K562 (cell line): Measurements from ENCODE around the gene COX6A2. TPM values are rescaled to one million over a fixed set of nuclear protein-coding genes. Genes with fewer than 3 reads are reported as not detected.

Experiments
- ADNP ChIP-seq: fragments of 200-800 bp; sonication (Bioruptor generic); IDR thresholded peaks from 2 replicates; pipeline ENCODE4 v1.6.1; 2016; ENCODE audit warnings: missing genetic modification characterization, missing compliant biosample characterization
- BACH1 ChIP-seq: fragments of 200-800 bp; sonication (Bioruptor generic); IDR thresholded peaks from 2 replicates; pipeline ENCODE4 v1.6.1; 2016; ENCODE audit warnings: missing genetic modification characterization, missing compliant biosample characterization
- CBFA2T2 ChIP-seq: fragments of 450-650 bp; conservative IDR thresholded peaks from 2 replicates; pipeline ENCODE4 v1.6.1; 2017; ENCODE audit warnings: mild to moderate bottlenecking
- ELF2 ChIP-seq: fragments of 250-450 bp; sonication (Bioruptor Pico); IDR thresholded peaks from 2 replicates; pipeline ENCODE4 v1.5.0; 2021; ENCODE audit warnings: mild to moderate bottlenecking
- ETV6 ChIP-seq, 3 experiments: fragments of 150-350 bp in 1 of 3; sonication (generic) in 1 of 3; formaldehyde crosslinking in 1 of 3; IDR thresholded peaks; 2 replicates each; pipeline versions ENCODE4 v1.6.1 to v1.8.0; 2014 to 2022; ENCODE audit warnings: borderline replicate concordance in 2 of 3, low read depth in 2 of 3, antibody characterized with exemption in 1 of 3, low read length in 1 of 3, mild to moderate bottlenecking in 1 of 3, missing genetic modification reagents in 1 of 3
- FOXK2 ChIP-seq, 2 experiments: fragments of 450-650 bp; IDR thresholded peaks in 1 of 2; conservative IDR thresholded peaks in 1 of 2; 2 replicates each; pipeline ENCODE4 v1.6.1; 2016; ENCODE audit warnings: low read depth in 2 of 2, mild to moderate bottlenecking in 1 of 2
- IRF1 ChIP-seq: sonication (generic); formaldehyde crosslinking; IDR thresholded peaks from 2 replicates; pipeline ENCODE4 v1.8.0; 2022; ENCODE audit warnings: missing genetic modification reagents, mild to moderate bottlenecking, borderline replicate concordance
- MCM7 ChIP-seq, 2 experiments: fragments of 450-650 bp; IDR thresholded peaks; 2 replicates each; pipeline ENCODE4 v1.6.1; 2016 to 2018
- MTA1 ChIP-seq: fragments of 450-650 bp; IDR thresholded peaks from 2 replicates; pipeline ENCODE4 v1.6.1; 2017; ENCODE audit warnings: borderline replicate concordance
- NCOA6 ChIP-seq: fragments of 450-650 bp; IDR thresholded peaks from 2 replicates; pipeline ENCODE4 v1.6.1; 2017; ENCODE audit warnings: mild to moderate bottlenecking
- OTX1 ChIP-seq: fragments of 450-650 bp; formaldehyde crosslinking; IDR thresholded peaks from 2 replicates; pipeline ENCODE4 v1.4.0; 2022; ENCODE audit warnings: mild to moderate bottlenecking
- PCBP1 ChIP-seq: fragments of 200-400 bp; formaldehyde crosslinking; IDR thresholded peaks from 2 replicates; pipeline ENCODE4 v1.6.1; 2018; ENCODE audit warnings: mild to moderate bottlenecking, low read depth, low read length; ENCODE audit not compliant: poor library complexity, severe bottlenecking
- TAF7 ChIP-seq: fragments of 450-650 bp; IDR thresholded peaks from 2 replicates; pipeline ENCODE4 v1.6.1; 2016; ENCODE audit warnings: missing genetic modification characterization, missing compliant biosample characterization
- TCF7 ChIP-seq: sonication (generic); IDR thresholded peaks from 2 replicates; pipeline ENCODE4 v1.6.1; 2016; ENCODE audit warnings: antibody characterized with exemption, borderline replicate concordance
- TFAP4 ChIP-seq: sonication (generic); formaldehyde crosslinking; IDR thresholded peaks from 2 replicates; pipeline ENCODE4 v1.8.0; 2022; ENCODE audit warnings: missing genetic modification reagents, mild to moderate bottlenecking, moderate library complexity, borderline replicate concordance
- ZNF133 ChIP-seq: fragments of 250-450 bp; sonication (Bioruptor Pico); IDR thresholded peaks from 2 replicates; pipeline ENCODE4 v1.4.0; 2020; ENCODE audit warnings: mild to moderate bottlenecking
- ZNF232 ChIP-seq: sonication (generic); formaldehyde crosslinking; IDR thresholded peaks from 2 replicates; pipeline ENCODE4 v1.8.0; 2022; ENCODE audit warnings: mild to moderate bottlenecking, missing genetic modification reagents
- ZNF507 ChIP-seq: conservative IDR thresholded peaks from 2 replicates; pipeline ENCODE4 v1.6.1; 2017; ENCODE audit warnings: missing genetic modification characterization, missing compliant biosample characterization
- ZNF561 ChIP-seq: fragments of 450-650 bp; formaldehyde crosslinking; conservative IDR thresholded peaks from 2 replicates; pipeline ENCODE4 v1.4.0; 2020; ENCODE audit warnings: mild to moderate bottlenecking, moderate library complexity
- polyA plus RNA-seq, 8 experiments: library from polyadenylated mRNA; depleted of rRNA in 4 of 8; stranded (reverse) in 5 of 8; unstranded in 3 of 8; fragments of >200 nt; fragmentation: Nextera tagmentation in 2 of 8; fragmentation: Illumina TruSeq in 1 of 8; extraction: Ambion mirVana in 2 of 8; extraction: Trizol in 1 of 8; gene quantifications; 2 replicates each; pipeline versions ENCODE4 v1.2.1 to v1.2.3, GENCODE V29; 2011 to 2014; ENCODE audit warnings: inconsistent platforms in 1 of 8, missing spikeins in 1 of 8
- total RNA-seq, 7 experiments: library from RNA; depleted of rRNA in 6 of 7; stranded (reverse); fragments of >200 nt in 6 of 7; fragmentation: Illumina TruSeq in 2 of 7; extraction: Trizol in 2 of 7; gene quantifications; 2 replicates each; pipeline versions ENCODE4 v1.2.1 to v1.2.3, GENCODE V29; 2011 to 2021; ENCODE audit warnings: low replicate concordance in 1 of 7
- TF ChIP-seq, protein P1 (sequence below): fragments of 250-450 bp; sonication (Bioruptor Pico); IDR thresholded peaks from 2 replicates; pipeline ENCODE4 v1.5.0; 2021
- TF ChIP-seq, protein P2 (sequence below): fragments of 250-450 bp; sonication (Bioruptor Pico); IDR thresholded peaks from 2 replicates; pipeline ENCODE4 v1.4.0; 2020; ENCODE audit warnings: borderline replicate concordance
- TF ChIP-seq, protein P3 (sequence below): fragments of 450-650 bp; IDR thresholded peaks from 2 replicates; pipeline ENCODE4 v1.6.1; 2016; ENCODE audit warnings: antibody characterized with exemption

Gene COX6A2
- total and polyA plus RNA-seq, 9 of the 15 experiments (the other 6 are each of a cell fraction or from before 2014, with no cell fraction given): not detected

DNA sequence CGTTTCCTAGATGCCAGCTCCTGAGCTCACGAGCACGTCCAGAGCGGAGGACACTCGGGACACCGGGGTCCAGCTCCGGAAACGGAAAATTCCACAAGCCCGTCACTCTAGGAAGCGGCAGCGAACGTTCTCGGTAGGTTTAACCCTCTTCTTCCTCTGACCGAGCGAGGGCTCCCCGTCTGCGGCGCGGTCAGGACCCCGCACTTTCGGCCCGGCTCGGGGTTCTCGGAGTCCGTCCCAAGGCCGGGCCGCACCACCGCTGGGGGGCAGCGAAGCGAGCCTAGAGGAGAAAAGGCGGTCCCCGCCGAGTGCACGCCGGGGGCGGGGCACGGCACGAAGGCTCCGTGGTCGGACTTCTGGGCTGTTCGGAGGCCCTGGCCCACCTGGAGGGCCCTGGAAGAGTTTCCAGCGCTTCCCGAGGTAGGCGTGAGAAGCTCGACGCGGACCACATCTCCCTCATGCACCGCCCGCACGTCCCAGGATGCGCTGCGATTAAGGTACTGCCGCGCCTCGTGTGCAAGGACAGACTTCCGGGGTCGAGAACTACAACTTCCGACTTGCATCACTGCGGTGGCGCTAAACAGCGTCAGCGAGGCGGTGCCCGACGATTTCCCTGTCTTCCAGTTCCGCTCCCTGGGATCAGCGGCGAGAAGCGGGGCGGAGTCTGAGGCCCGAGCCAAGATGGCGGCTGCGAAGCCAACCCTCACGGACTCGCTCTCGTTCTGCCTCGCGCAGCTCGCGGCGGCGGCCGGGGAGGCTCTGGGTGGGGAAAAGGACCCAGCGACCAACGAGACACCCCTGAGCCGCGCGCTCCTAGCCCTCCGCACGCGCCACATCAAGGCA is 30.9 kb upstream of the COX6A2 start, which contains the start of gene ARMC5 (continued):
- no peak for TF ChIP-seq IRF1
- peak; percentile 39; the same call in 1 of the 2 replicates for TF ChIP-seq NCOA6
- TF ChIP-seq TAF7 (tag): peak; percentile 97
- TF ChIP-seq, protein P1, sequence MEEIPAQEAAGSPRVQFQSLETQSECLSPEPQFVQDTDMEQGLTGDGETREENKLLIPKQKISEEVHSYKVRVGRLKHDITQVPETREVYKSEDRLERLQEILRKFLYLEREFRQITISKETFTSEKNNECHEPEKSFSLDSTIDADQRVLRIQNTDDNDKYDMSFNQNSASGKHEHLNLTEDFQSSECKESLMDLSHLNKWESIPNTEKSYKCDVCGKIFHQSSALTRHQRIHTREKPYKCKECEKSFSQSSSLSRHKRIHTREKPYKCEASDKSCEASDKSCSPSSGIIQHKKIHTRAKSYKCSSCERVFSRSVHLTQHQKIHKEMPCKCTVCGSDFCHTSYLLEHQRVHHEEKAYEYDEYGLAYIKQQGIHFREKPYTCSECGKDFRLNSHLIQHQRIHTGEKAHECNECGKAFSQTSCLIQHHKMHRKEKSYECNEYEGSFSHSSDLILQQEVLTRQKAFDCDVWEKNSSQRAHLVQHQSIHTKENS (CRISPR knock-in tag): no peak
- peak; percentile 26 for TF ChIP-seq PCBP1
- TF ChIP-seq, protein P2, sequence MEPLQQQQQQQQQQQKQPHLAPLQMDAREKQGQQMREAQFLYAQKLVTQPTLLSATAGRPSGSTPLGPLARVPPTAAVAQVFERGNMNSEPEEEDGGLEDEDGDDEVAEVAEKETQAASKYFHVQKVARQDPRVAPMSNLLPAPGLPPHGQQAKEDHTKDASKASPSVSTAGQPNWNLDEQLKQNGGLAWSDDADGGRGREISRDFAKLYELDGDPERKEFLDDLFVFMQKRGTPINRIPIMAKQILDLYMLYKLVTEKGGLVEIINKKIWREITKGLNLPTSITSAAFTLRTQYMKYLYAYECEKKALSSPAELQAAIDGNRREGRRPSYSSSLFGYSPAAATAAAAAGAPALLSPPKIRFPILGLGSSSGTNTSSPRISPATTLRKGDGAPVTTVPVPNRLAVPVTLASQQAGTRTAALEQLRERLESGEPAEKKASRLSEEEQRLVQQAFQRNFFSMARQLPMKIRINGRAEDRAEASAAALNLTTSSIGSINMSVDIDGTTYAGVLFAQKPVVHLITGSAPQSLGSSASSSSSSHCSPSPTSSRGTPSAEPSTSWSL (CRISPR knock-in tag): no peak
- TF ChIP-seq MTA1: peak; percentile 95
- peak; percentile 91; the same call in 1 of the 2 replicates for TF ChIP-seq OTX1
- TF ChIP-seq MCM7 (IDR thresholded peaks at IDR 0.05): no peak
- TF ChIP-seq BACH1 (tag): no peak
- peak; percentile 81; the same call in 1 of the 2 replicates for TF ChIP-seq ZNF232 (CRISPR knock-in tag)
- TF ChIP-seq, protein P3, sequence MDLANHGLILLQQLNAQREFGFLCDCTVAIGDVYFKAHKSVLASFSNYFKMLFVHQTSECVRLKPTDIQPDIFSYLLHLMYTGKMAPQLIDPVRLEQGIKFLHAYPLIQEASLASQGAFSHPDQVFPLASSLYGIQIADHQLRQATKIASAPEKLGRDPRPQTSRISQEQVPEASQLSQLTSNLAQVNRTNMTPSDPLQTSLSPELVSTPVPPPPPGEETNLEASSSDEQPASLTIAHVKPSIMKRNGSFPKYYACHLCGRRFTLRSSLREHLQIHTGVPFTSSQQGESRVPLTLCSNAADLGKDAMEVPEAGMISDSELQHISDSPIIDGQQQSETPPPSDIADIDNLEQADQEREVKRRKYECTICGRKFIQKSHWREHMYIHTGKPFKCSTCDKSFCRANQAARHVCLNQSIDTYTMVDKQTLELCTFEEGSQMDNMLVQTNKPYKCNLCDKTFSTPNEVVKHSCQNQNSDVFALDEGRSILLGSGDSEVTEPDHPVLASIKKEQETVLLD: peak; percentile 10; the same call in 1 of the 2 replicates
- no peak for TF ChIP-seq ZNF561 (CRISPR knock-in tag)
- peak; percentile 48 to 52; a peak in 3 of 4 replicates for TF ChIP-seq FOXK2 (conservative IDR thresholded peaks at IDR 0.05 in 1 of 2, IDR thresholded peaks at IDR 0.05 in 1 of 2; ENCODE audit: low read depth in 2 of 2)
- TF ChIP-seq ADNP (tag): no peak
- no peak for TF ChIP-seq ZNF507
- peak; percentile 84; the same call in 1 of the 2 replicates for TF ChIP-seq TFAP4
- peak; percentile 97 for TF ChIP-seq ELF2 (CRISPR knock-in tag)
- 0 out of 2 replicates have a peak, but pooled peaks have one; percentile 51 for TF ChIP-seq ZNF133 (CRISPR knock-in tag)
- TF ChIP-seq TCF7: 0 out of 2 replicates have a peak, but pooled peaks have one; percentile 38
- TF ChIP-seq CBFA2T2: no peak
- no peak for TF ChIP-seq ETV6 (IDR thresholded peaks at IDR 0.05; ENCODE audit: borderline replicate concordance in 1 of 2, low read depth in 2 of 2, low read length in 1 of 2)
- TF ChIP-seq ETV6 (CRISPR knock-in tag; IDR thresholded peaks at IDR 0.05; ENCODE audit: borderline replicate concordance): 0 out of 2 replicates have a peak, but pooled peaks have one; percentile 47
